Esophagus muscularis mucosa (tissue), 4 donors: ENCODE results near the gene MERTK.

Experiments
- EP300 ChIP-seq: sonication (generic); formaldehyde crosslinking; IDR thresholded peaks from one replicate; pipeline ENCODE4 v1.6.1; 2017; ENCODE audit warnings: antibody characterized with exemption
- POLR2A ChIP-seq: fragments of 450-650 bp; IDR thresholded peaks from one replicate; pipeline ENCODE4 v1.6.1; 2017; ENCODE audit warnings: antibody characterized with exemption, moderate library complexity, mild to moderate bottlenecking, low read depth
- POLR2AphosphoS5 ChIP-seq, 2 donors: sonication (generic); formaldehyde crosslinking; IDR thresholded peaks; one replicate each; pipeline ENCODE4 v1.6.1; 2017; ENCODE audit warnings: antibody characterized with exemption in 2 of 2
- TF ChIP-seq, protein P1 (sequence below), 3 experiments: fragments of 200-600 bp in 2 of 3; fragments of 450-650 bp in 1 of 3; sonication (generic) in 2 of 3; IDR thresholded peaks; one replicate each; pipeline ENCODE4 v1.5.1; 2017 to 2019; ENCODE audit warnings: antibody characterized with exemption in 3 of 3, mild to moderate bottlenecking in 2 of 3, moderate library complexity in 1 of 3

DNA sequence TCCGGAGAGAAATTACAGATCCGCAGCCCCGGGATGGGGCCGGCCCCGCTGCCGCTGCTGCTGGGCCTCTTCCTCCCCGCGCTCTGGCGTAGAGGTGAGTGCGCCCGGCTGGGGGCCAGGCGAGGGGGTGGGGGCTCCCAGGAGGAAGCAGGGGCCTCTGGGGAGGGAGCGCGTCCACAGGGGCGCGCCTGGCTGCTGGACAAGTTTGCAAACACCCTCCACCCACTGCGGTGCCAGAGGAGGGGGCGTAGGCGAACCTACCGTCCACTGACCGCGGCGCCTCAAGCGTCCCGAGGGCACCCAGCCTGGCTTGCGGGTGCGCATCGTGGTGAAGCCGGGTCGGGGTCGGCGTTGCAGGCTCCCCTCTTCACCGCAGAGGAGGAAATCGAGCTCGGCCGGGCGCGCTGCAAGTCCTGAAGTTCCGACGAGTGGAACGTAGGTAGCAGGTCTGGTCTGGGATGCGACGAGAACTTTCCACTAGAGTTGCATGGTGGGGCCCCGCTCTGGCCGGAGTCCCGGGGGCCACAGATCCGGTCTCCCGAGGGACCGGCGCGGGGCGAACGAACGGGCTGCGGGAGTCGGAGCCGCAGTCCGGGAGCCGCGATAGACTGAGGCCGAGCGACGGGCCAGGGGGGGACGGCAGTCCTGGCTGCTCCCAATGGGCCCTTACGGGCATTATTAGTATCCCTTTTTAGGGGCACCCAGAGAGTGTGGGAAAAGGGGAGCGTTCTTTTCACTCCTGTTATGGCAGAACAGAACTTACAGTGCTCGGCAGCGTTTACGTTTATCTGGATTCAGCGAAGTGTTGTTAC is 502 bp downstream of the MERTK start:
- TF ChIP-seq, protein P1, sequence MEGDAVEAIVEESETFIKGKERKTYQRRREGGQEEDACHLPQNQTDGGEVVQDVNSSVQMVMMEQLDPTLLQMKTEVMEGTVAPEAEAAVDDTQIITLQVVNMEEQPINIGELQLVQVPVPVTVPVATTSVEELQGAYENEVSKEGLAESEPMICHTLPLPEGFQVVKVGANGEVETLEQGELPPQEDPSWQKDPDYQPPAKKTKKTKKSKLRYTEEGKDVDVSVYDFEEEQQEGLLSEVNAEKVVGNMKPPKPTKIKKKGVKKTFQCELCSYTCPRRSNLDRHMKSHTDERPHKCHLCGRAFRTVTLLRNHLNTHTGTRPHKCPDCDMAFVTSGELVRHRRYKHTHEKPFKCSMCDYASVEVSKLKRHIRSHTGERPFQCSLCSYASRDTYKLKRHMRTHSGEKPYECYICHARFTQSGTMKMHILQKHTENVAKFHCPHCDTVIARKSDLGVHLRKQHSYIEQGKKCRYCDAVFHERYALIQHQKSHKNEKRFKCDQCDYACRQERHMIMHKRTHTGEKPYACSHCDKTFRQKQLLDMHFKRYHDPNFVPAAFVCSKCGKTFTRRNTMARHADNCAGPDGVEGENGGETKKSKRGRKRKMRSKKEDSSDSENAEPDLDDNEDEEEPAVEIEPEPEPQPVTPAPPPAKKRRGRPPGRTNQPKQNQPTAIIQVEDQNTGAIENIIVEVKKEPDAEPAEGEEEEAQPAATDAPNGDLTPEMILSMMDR (IDR thresholded peaks at IDR 0.05), result no peak
- TF ChIP-seq EP300, result no peak
- no peak for TF ChIP-seq POLR2A
- TF ChIP-seq POLR2AphosphoS5 (IDR thresholded peaks at IDR 0.05), result no peak
